Adrenal gland (tissue), 5 donors: Measurements from ENCODE around the gene ALDH1L1.

ENCODE experiments used
- CTCF ChIP-seq, 6 experiments: fragments of 450-650 bp in 4 of 6; fragments of 200-600 bp in 2 of 6; sonication (generic) in 1 of 6; IDR thresholded peaks; 1 replicate in 5 of 6; 2 replicates in 1 of 6; pipeline versions ENCODE4 v1.5.1 to v1.8.0; 2016 to 2021; ENCODE audit warnings: antibody characterized with exemption in 6 of 6, mild to moderate bottlenecking in 2 of 6, moderate library complexity in 1 of 6
- POLR2A ChIP-seq, 2 donors: fragments of 450-650 bp; IDR thresholded peaks; one replicate each; pipeline ENCODE4 v1.6.1; 2017; ENCODE audit warnings: antibody characterized with exemption in 2 of 2, mild to moderate bottlenecking in 2 of 2, moderate library complexity in 1 of 2
- donor health status: DM: no; HTN: no; CAD: no.

GRCh38 chr3:126114443-126115386 lies 65.7 kb downstream of the ALDH1L1 start:
- TF ChIP-seq CTCF (IDR thresholded peaks at IDR 0.05), result no peak
- no peak for TF ChIP-seq POLR2A (IDR thresholded peaks at IDR 0.05)
